Middle frontal gyrus (tissue), 1 donor: Measurements from ENCODE around the gene PHKG2.

Source experiments
- DNase-seq: peaks from one replicate; pipeline ENCODE4 v3.0.0-alpha.2; 2015; ENCODE audit warnings: low spot score; ENCODE audit errors: extremely low spot score

The PHKG2 gene

DNA sequence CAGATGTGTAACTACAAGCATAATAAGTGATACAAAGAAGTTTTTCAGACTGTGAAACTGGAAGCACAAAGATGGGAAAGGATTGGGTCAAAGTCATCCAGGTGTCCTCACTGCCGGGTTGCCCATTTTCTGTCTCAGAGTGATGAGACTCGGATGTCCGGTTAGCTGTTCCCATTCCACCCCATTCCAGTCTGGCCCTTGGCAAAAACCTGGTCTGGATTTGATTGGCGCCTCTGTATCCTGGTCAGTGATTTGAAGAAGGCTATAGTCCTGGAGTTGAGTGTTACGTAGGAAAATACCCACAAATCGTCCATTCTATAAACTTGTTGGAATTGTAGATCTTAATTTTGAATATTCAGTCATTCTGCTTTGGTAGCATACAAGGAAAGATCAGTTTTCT is 19.9 kb upstream of the PHKG2 start:
- DNase-seq, result no peak

DNA sequence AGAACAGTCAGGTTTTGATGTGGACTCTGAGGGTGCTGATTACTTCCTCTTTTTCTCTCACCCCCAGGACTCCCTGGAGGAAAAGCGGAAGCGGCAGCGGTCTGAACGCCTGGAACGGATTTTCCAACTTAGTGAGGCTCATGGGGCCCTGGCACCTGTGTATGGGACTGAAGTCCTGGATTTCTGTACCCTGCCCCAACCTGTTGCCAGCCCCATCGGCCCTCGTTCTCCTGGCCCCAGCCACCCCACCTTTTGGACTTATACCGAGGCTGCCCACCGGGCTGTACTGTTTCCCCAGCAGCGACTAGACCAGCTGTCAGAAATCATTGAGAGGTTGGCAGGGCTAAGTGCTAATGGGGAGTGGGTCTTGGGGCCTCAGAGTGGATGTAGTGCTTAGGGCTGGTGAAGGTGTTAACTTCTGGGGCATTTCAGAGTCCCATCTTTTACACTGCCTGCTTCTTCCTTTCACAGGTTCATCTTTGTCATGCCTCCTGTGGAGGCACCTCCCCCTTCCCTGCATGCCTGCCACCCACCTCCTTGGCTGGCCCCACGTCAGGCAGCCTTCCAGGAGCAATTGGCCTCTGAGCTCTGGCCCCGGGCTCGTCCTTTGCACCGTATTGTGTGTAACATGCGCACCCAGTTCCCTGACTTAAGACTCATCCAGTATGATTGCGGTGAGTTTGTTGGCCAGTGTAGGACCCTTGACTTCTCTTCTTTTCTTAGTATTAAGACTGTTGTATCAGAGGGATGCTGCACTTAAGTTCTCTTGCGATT is 19.1 kb upstream of the PHKG2 start:
- DNase-seq, result no peak

DNA sequence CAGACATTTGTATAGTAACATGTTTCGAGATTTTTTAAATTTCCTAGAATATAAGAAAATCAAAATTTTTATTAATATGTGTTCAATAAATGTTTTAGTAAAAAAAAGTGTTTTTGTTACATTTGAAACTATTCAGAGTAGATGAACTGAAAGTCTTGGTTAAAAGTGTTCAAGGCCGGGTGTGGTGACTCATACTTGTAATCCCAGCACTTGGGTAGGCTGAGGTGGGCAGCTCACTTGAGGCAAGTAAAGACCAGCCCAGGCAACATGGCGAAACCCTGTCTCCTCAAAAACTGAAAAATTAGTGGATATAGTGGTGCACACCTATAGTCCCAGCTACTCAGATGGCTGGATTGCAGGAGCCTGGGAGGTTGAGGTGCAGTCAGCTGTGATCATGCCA is 16.8 kb upstream of the PHKG2 start:
- DNase-seq, result no peak

DNA sequence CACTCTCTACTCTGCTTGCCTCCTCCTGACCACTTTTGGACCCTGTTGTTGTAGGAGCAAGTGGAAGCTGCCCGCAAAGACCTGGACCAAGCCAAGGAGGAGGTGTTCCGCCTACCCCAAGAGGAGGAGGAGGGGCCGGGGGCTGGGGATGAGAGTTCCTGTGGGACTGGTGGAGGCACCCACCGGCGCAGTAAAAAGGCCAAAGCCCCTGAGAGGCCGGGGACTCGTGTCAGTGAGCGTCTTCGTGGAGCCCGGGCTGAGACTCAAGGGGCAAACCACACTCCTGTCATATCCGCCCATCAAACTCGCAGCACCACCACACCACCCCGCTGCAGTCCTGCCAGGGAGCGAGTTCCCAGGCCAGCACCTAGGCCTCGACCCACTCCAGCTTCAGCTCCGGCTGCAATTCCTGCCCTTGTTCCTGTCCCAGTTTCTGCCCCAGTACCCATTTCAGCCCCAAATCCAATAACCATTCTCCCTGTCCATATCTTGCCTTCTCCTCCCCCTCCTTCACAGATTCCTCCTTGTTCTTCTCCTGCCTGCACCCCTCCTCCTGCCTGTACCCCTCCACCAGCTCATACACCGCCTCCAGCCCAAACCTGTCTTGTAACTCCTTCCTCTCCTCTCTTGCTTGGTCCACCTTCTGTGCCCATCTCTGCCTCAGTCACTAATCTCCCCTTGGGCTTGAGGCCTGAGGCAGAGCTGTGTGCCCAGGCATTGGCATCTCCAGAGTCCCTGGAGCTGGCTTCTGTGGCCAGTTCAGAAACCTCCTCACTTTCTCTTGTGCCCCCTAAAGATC is 11.0 kb upstream of the PHKG2 start:
- no peak for DNase-seq

DNA sequence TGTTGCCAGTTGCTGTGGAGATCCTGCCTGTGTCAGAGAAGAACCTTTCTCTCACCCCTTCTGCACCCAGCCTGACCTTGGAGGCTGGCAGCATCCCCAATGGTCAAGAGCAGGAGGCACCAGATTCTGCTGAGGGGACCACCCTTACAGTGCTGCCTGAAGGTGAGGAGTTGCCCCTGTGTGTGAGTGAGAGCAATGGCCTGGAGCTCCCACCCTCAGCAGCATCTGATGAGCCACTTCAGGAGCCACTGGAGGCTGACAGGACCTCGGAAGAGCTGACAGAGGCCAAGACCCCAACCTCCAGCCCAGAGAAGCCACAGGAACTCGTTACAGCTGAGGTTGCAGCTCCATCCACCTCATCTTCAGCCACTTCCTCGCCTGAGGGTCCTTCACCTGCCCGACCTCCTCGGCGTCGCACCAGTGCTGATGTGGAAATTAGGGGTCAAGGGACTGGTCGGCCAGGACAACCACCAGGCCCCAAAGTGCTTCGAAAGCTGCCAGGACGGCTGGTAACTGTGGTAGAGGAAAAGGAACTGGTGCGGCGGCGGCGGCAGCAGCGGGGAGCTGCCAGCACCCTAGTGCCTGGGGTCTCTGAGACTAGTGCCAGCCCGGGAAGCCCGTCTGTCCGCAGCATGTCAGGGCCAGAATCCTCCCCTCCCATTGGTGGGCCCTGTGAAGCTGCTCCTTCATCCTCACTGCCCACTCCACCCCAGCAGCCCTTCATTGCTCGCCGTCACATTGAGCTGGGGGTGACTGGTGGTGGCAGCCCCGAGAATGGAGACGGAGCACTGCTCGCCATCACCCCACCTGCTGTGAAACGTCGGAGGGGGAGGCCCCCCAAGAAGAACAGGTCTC is 10.2 kb upstream of the PHKG2 start:
- DNase-seq, result no peak

DNA sequence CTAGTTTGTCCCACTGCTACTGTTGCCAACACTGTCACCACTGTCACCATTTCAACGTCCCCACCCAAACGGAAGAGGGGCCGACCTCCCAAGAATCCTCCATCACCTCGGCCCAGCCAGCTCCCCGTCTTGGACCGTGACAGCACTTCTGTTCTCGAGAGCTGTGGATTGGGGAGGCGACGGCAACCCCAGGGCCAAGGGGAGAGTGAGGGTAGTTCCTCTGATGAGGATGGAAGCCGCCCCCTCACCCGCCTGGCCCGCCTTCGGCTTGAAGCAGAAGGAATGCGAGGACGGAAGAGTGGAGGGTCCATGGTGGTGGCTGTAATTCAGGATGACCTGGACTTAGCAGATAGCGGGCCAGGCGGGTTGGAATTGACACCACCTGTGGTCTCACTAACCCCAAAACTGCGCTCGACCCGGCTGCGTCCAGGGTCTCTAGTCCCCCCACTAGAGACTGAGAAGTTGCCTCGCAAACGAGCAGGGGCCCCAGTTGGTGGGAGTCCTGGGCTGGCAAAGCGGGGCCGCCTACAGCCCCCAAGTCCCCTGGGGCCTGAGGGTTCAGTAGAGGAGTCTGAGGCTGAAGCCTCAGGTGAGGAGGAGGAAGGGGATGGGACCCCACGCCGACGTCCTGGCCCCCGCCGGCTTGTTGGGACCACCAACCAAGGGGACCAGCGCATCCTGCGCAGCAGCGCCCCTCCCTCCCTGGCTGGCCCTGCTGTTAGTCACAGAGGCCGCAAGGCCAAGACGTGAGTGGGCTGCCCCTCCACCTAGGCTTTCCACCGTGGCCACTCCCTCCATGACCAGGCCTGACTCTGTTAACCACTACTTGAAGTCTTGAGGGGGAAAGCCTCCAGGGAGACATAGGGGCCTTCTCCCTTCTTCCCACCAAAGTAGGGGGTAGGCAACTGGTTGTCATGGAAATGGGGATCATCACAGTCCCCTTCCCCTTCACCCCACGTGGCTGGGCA is 9.0 kb upstream of the PHKG2 start:
- DNase-seq, result no peak

DNA sequence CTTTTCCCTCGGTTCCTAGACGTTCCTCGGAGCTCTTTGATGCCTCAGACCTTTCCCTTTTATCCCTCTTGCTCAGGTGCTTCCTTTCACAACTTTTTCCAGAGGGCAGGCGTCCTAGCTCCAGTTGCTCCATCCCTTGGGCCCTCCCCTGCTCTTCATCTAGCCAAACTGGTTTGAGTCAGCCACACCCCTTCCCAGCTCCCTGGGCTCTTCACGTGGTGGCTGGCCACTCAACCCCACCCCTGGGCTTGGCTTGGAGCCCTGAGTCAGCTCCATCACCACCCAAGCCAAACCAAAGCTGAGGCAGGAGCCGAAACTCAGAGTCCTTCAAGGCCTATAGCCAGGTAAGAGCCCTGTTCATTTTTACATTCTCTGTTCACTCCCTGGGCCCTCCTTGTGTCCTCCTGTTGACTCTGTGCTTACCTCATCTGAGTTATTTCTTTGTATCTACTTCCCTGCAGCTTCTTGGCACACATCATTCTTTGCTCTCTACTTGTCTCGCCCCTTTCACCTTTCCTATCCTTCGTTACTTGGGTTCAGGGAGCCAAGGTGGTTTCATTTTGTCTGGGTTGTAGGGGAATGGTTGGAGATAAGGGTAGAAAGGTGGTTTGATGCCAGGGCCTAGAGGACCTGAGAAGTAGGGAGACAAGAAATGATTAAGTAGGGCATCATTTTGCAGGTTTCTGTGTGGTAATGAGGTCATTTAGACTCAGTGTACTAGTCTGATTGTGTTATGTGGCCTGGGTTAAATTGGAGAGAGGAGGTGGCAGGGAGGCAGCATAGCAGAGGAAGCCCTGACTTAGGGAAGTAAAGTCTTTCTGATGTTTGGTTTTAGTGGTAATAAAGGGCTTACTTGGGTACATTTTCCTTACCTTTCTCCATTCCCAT is 7.6 kb upstream of the PHKG2 start:
- DNase-seq, result no peak

DNA sequence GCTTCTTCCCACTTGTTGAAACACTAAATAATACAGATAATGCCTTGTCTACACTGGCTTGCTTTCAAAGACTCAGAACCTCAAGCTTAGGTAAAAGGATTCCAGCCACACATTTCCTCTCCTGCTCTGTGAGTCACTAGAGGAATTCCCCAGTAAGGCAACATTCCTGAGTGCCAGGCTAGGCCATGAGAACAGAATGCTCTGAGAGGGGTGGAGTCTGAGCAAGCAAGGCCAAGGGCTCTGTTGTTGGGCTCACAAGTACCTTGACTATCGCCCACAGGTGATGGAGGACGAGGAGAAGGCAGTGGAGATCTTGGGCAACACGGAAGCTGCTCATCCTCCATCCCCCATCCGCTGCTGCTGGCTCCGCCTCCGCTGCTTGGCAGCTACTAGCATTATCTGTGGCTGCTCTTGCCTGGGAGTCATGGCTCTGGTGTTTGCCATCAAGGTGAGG is 6.7 kb upstream of the PHKG2 start:
- no peak for DNase-seq

DNA sequence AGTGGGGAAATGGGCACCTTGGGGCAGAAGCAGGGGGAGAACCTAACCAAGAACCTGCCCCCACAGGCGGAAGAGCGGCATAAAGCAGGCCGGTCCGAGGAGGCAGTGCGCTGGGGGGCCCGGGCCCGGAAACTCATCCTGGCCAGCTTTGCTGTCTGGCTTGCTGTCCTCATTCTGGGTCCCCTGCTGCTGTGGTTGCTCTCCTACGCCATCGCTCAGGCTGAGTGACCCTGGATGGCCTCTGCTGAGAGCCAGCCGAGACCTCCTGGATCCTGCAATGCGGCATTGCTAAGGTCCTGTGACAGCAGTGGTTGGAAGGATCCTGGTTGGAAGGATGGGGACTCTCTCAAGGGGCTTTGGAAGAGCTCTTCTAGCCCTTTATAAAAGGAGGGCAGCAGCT is 4.5 kb upstream of the PHKG2 start:
- no peak for DNase-seq

DNA sequence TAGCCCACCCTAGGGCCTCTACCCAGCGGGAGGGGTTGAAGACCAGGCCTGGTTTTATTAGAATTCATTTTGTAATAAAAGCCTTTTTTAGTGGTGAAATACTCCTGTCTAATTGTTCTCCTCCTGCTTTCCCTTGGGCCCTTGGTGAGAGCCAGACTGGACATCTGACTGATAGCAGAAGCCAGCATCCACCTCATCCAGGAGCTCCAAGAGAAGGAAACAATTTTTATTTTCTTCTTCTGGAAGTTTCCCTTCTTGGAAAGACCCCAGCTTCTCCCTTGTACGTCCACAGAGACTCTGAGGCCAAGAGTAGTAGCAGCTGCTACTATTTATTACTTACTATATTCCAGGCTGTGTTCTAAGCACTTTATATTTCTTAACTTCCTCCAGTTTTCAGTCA is 4.0 kb upstream of the PHKG2 start:
- DNase-seq, result no peak

DNA sequence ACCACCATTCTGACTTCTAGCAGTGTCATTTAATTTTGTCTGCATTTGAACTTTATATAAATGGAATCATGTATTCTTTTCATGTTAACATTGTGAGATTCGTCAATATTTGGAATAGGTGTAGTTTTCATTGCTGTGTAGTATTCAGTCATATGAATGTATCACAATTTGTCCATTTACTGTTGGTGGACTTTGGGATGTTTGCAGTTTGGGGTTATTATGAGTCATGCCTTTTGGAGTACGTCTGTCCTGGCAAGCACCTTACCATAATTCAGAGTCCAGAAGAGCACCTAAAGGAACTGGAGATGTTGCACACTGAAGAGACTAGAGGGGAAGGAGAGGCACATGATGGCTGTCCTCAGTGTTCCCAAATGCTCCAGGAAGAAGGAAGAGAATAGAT is 3.1 kb upstream of the PHKG2 start:
- no peak for DNase-seq

DNA sequence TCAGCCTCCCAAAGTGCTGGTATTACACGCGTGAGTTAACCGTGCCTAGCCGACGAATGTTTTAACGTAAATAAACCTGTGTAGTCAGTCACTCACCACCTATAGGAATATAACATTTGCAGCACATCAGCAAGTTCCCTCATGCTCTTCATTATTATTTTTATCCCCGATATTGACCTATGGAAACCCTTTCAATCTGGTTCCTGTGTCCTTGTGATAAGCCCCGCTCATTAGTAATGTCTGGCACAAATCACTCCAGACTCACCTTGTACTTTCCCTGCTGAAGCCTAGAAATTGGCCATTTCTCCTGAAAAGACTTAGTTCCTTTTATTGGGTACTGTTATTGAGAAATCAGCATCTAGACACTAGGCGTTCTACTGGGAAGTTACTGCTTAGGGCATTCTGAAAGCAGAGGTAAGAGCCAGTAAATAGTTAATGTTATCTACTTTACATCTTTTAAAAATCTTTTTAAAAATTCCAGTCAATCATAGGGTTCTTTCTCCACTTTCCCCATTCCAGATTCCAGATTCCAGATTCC is 1.5 kb upstream of the PHKG2 start:
- no peak for DNase-seq

DNA sequence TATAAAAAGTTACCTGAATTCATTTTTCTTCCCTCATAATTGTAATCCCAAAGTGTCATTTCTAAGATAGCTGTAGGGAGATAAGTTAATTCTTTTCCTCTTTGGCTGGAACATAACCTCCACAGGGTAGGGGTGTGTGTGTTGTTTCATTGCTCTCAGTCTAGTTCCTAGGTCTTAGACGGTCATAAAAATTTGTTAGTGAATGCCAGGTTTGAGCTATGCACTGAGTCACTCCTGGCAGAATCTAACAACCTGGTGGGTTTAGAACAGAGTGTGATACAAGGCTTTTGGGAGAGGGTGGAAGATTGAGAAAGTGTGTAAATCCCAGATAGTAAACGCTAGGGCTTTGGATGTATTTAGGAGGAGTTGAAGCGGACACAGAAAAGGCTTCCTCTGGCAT is 894 bp upstream of the PHKG2 start:
- DNase-seq, result no peak

DNA sequence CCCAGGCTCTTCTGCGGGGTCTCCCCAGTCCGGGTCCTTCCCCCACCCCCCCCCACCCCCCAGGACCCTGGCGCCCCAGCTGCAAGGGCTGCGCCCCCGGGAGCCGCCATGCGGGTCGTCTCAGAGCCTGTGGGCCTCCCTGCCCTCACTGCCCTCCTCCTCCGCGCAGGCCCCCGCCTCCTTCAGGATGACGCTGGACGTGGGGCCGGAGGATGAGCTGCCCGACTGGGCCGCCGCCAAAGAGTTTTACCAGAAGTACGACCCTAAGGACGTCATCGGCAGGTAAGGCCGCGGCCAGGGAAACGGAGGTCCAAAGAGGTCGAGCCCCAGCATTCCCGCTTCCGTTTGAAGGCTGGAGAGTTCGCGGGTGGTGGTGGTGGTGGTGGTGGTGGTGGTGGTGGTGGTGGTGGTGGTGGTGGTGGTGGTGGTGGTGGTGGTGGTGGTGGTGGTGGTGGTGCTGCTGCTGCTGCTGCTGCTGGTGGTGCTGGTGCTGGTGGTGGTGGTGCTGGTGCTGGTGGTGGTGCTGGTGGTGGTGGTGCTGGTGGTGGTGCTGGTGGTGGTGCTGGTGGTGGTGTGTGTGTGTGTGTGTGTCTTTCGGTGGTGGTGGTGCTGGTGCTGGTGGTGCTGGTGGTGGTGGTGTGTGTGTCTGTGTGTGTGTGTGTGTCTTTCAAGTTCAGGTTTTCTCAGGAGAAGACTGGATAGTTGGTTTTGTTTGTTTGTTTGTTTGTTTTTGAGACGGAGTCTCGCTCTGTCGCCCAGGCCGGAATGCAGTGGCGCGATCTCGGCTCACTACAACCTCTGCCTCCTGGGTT is 615 bp downstream of the PHKG2 start:
- no peak for DNase-seq

DNA sequence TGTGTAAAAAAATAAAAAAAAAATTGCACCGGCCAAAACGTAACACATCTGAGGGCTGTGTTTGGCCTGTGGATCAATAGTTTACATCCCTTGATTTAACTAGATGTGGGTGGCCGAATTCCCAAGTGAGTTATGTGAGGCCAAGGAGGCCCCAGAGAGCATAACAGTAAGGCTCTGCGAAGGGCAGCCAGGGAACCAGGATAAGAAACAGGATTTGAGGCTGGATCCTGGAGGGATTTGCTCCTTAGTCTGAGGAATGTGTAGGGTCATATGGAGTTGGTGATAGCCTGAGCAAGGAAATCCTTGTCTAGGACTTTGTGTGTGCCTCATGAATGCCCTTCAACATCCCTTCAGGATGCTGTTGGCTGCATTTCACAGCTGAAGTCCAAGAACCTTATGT is 2.0 kb downstream of the PHKG2 start:
- DNase-seq, result no peak

DNA sequence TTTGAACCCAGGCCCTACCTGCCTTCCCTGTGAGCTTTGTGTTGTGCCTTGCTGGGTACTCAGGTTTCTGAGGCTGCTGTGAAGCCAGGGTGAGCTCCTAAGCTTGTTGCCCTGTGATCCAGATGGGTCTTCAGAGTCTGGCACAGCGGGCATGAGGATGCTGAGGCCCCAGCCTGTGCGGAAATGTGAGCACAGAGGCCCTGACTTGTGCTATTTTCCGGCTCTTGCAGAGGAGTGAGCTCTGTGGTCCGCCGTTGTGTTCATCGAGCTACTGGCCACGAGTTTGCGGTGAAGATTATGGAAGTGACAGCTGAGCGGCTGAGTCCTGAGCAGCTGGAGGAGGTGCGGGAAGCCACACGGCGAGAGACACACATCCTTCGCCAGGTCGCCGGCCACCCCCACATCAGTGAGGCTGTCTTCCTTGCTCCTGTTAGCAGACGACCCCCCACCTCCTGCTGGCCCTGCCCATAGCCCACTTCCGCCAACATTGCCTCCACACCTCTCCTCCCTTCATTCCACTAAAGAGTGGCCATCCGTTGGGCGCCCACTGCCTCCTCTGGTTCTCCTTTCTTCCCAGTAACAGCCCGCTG is 2.7 kb downstream of the PHKG2 start:
- DNase-seq, result no peak

DNA sequence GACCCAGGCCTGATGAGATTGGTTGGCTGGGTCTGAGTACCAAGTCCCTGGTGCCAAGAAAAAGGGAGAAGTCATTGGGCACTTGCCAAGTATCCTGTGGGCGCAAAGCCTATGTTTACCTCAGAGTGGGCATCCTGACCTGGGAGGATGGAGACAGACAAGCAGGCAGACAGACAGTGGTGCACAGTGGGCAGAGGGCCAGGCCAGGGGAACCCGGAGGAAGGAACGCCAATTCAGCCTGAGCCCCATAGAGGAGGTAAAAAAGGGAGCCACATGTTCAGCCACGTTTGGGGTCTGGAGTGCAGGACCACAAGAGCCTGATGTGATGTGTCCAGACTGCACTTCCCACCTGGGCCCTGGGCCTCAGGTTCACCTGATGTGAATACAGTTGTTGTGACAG is 5.4 kb downstream of the PHKG2 start:
- no peak for DNase-seq
